GM12892 (cell line): ENCODE results near the gene PRSS33.

Experiments used
- POLR2AphosphoS5 ChIP-seq: IDR thresholded peaks from 2 replicates; pipeline ENCODE4 v1.6.1; 2011; ENCODE audit warnings: low read depth, low read length, control low read depth
- TAF1 ChIP-seq: IDR thresholded peaks from 2 replicates; pipeline ENCODE4 v1.6.1; 2011; ENCODE audit warnings: low read depth, mild to moderate bottlenecking, control low read depth, low read length, borderline replicate concordance

DNA sequence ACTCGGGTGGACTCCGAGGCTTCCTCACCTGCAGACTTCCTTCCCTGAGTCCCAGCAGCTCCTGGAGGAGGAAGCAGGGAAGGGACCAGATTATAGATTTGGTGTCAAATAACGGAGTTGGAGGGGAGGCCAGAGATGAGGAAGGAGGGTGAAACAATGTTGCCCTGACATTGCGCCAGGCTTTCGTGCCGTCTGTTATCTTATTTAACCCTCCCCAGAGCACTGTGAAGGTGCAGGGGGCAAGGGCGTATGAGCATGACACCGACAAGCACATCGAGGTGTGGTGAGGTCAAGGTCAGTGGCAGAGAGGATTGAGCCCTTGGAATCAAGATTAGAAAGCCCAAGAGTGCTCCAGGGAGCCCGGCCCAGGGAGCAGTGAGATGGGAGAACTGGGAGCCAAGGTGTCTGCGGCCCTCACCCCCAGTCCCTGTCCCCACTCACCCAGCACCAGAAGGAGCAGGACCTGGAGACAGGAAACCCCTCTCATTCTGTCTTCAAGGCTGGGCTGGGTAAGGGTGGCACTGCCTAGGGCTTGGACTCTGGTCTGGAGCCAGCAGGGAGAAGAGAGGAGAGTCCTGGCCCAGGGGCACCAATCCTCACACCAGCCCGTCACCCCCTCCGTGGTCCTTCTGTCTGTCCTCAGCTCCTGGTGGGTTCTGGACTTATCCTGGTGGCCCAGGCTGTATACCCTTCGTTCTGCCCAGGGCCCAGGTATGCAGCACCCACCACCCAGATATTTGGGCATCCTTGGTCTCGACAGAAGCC lies 1.1 kb downstream of the PRSS33 start:
- TF ChIP-seq POLR2AphosphoS5 (no peak), TAF1 (no peak)
